Stimulated activated CD4-positive, alpha-beta T cell treated with anti-CD3 and anti-CD28 coated beads, TNF-alpha, amount 100 ng/mL, for 24 hours (primary cell): Measurements from ENCODE around the gene UFC1.

Source experiments
- DNase-seq, 3 experiments: peaks; one replicate each; pipeline ENCODE4 v3.0.0-alpha.2; 2020; ENCODE audit warnings: low read depth in 3 of 3

The UFC1 gene

DNA sequence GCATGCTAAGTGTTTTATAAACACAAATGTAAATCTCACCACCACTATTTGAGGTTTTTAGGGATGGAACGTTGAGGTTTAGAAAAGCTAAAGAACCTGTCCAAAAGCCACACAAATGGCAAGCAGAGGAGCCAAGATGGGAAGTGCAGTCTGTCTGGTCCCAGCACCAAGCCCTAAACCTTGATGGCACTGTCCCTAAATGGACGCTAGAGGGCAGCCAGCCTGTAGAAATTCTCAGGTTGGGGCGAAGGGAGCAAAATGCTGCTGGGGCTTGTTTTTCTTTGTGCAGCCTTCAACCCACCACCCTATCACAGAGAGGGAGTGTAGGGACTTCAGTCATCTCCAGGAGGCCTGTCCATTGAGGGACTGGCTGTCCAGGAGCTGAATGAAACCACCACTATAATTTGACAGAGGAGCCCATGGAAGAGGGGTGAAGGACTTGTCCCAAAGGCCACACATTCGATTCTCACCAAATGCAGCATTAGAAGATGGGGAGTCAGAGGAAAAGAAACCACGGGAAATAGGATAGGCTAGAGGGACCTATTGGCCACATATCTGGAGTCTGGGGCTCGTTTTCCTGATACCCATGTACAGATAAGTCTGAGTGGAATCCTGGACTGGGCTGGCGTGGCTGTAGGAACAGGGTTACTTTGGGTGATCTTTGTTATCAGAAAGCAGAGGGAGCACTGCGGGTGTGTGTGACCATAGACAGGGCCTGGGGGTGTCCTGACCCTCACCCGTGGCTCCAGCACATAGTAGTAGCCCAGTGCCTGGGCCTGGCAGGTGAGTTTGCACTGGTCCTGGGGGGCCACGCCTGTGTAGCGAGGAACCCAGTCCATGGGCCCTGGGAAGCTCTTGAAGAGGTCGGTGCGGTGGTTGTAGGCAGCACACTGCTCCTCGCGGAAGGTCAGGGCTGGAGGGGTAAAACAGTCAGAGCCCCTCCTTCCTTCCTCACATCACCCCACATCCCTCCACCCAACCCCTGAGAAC, 39.0 kb downstream of the UFC1 start:
- DNase-seq, result peak in 2 of 3 experiments; percentile 51 to 54

- no peak for DNase-seq
Measured at GRCh38 chr1:161193561-161194235, 39.9 kb downstream of the UFC1 start.

DNA sequence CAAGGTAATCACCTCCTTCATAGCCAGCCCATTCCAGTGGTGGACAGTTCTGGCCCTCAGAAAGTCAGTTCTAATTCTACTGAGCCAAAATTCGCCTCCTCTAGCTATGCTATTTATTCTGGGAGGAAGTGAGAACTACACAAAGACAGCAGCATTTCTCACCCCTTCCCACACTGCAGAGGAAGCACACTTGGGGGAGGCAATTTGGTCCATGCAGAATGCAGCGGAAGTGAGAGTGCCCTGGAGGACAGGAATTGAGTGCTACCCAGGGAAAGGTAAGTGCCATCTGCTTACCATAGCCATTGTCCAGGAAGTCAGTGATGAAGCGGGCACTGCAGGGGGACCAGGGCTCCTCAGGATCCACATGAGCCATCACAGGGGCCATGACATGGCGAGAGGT, 41.4 kb downstream of the UFC1 start:
- DNase-seq, result no peak

GRCh38 chr1:161196111-161196510, 42.3 kb downstream of the UFC1 start:
- DNase-seq, result no peak

DNA sequence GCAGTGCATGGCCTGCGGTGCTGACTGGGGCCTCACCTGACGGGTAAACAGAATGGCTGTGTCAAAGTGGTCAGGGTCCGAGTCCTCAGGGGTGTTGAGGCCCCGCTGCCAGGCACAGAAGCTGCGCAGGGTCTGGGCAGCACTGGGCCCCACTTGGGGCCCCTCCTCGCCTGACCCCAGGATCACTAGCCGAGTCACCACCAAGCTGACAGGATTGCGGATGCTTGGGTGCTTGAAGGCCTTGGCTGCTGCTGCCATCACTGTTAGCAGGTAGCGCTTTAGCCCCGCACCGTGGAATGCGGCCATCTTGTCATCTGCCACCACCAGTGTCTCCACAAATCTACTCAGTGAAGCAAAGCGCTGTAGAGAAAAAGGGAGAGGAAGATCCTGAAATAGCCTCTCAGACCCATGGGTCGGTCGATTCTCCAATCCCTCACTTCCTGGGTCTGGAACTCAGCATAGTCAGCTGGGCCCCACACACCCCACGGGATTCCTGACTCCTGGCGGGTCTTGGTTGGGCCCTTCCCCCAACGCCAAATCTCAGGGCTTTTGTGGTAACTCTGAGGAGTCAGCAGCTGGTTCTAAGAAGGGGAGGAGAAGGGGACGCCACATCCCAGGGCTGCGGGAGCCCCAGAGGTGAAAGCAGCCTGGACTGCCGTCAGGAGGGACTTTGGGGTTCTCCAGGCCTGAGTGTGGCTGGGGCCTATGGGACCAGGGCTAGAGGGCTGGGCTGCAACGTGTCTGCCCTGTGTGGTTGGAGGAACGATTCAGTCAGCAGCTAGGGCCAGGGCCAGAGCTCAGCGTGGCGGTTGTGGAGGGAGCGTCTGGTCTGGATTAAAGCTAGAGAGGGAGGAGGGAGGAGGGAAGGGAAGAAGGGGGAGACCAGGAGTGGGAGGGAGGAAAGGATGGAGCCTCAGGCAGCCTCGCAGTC, 43.0 kb downstream of the UFC1 start:
- no peak for DNase-seq

- DNase-seq, result no peak
Measured at GRCh38 chr1:161197560-161198193, 43.9 kb downstream of the UFC1 start.

DNA sequence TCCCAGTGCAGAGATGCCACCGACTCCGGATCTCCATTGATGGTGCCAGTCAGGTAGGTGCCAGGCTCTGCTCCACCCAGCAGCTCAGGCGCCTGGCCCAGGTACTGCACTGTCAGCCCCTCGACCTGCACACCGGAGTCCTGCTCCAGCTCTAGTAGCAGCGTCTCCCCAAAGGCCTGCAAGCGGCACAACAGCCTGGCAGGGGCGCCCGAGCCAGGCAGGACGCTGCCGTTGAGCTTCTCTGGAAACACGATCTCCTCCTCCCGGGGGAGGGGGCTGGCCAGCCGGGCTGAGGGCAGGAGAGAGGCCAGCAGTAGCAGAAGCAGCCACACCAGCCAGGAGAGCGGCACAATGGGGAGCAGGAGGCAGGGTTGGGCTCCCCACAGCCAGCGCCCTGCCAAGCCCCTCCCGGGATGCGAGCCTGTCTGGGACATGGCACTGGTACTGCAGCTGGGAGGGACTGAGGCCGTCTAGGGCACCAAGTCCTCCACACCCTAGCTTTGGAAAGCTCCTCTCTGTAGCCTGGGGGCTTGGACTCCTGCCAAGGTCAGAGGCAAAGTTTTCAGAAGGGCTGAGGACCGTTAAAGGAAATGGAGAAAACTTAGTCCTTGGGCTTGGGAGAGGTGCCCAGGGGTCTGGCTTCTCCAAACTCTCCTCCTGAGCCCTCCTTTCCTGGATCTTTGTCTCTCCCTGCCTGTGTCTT, 44.6 kb downstream of the UFC1 start:
- DNase-seq, result no peak

DNA sequence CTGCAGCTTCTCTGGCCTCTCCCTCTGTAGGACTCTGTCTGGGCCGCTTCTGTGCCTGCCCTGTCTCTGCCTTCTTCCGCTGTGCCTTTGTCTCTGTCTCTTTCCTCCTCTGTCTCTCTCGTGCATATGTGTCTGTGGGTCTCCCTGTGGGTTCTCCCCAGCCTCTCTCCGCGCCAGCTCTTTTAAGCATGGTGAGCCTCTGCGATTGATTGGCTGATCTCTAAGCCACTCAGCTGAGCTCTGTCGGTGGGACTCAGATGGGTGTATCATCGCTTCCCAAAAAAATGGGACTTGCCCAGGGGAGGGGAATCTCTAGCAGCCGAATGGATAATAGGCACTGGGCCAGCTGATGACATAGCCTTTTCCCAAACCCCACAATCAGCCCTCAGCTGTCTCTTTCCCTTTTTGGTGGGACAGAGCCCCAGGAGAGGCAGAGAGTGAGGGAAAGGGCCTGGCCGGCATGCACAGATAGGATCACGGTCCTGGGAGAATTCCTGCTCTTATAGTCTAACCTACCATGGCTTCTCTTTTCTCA, 45.2 kb downstream of the UFC1 start, which contains the start of gene ADAMTS4:
TSS of gene ADAMTS4 (minus strand) at position 158 of the 535 bp plus-strand sequence. CDS start 427 bp downstream, outside the sequence.
- DNase-seq, result no peak

GRCh38 chr1:161199506-161200139, 45.8 kb downstream of the UFC1 start:
- DNase-seq, result no peak

GRCh38 chr1:161200421-161200991, 46.7 kb downstream of the UFC1 start:
- no peak for DNase-seq

- DNase-seq, result no peak
Measured at GRCh38 chr1:161200992-161201835, 47.4 kb downstream of the UFC1 start.

GRCh38 chr1:161201836-161202712, 48.3 kb downstream of the UFC1 start, which contains the start of gene NDUFS2:
Gene NDUFS2 (plus strand): TSS chr1:161202367. CDS start chr1:161202386, 19 bp downstream.
- peak; percentile 94 to 95 (median 95) for DNase-seq

GRCh38 chr1:161206411-161207140, 52.8 kb downstream of the UFC1 start:
- DNase-seq, result no peak

- DNase-seq, result no peak
Measured at GRCh38 chr1:161207173-161207572, 53.4 kb downstream of the UFC1 start.
